Esophagus squamous epithelium (tissue), 5 donors: ENCODE measurements around the gene LRG1. TPM values are rescaled to one million over a fixed set of nuclear protein-coding genes. Genes with fewer than 3 reads are reported as not detected.

Experiments
- DNase-seq: peaks from one replicate; lab custom pipeline; 2025; lab: John Stamatoyannopoulos, UW
- H3K27ac ChIP-seq, 4 donors: fragments of 200-600 bp; sonication (generic); one replicate each; pipeline ENCODE4 v1.5.1; 2016 to 2019; ENCODE audit warnings: mild to moderate bottlenecking in 1 of 4
- H3K27me3 ChIP-seq, 4 donors: fragments of 200-600 bp; sonication (generic); 1 replicate in 3 of 4; 2 replicates in 1 of 4; pipeline versions ENCODE4 v1.5.1 to v1.6.0; 2017 to 2021; ENCODE audit warnings: antibody characterized with exemption in 1 of 4
- H3K36me3 ChIP-seq, 3 donors: fragments of 200-600 bp; sonication (generic); one replicate each; pipeline ENCODE4 v1.5.1; 2016 to 2019
- H3K4me1 ChIP-seq, 3 donors: fragments of 200-600 bp; sonication (generic); one replicate each; pipeline ENCODE4 v1.5.1; 2017 to 2019
- H3K4me3 ChIP-seq, 4 donors: fragments of 200-600 bp; sonication (generic); 1 replicate in 3 of 4; 2 replicates in 1 of 4; pipeline ENCODE4 v1.5.1; 2016 to 2019; ENCODE audit warnings: mild to moderate bottlenecking in 2 of 4, moderate library complexity in 1 of 4
- H3K9me3 ChIP-seq, 3 donors: fragments of 200-600 bp; sonication (generic); one replicate each; pipeline ENCODE4 v1.5.1; 2016 to 2019
- POLR2A ChIP-seq, 4 donors: fragments of 450-650 bp; IDR thresholded peaks; one replicate each; pipeline ENCODE4 v1.6.1; 2017; ENCODE audit warnings: antibody characterized with exemption in 4 of 4, mild to moderate bottlenecking in 4 of 4, moderate library complexity in 3 of 4
- WGBS, 2 donors: methylation state at CpG; one replicate each; pipeline ENCODE4 v1.1.5; 2018; 5-methylcytosine and 5-hydroxymethylcytosine counted together
- intact Hi-C: fragments of 100-400 bp; cut with DNase I; formaldehyde crosslinking; loops from one replicate; pipeline ENCODE4 v1.15.0; 2022
- total RNA-seq, 4 donors: library from RNA; depleted of rRNA; stranded (reverse); fragments of >200 nt; gene quantifications; one replicate each; pipeline ENCODE4 v1.1.0, GENCODE V29; 2016
- TF ChIP-seq, protein P1 (sequence below), 6 experiments: fragments of 450-650 bp in 4 of 6; fragments of 200-600 bp in 2 of 6; sonication (generic) in 2 of 6; IDR thresholded peaks; one replicate each; pipeline ENCODE4 v1.5.1; 2016 to 2019; ENCODE audit warnings: antibody characterized with exemption in 6 of 6, mild to moderate bottlenecking in 4 of 6, moderate library complexity in 4 of 6
- donor health status: DM: yes; HTN: yes; CAD: no.

Gene LRG1
- total RNA-seq, 4 donors from 2014 or later, result 3.8 to 53.0 (median 21.1) TPM

DNA sequence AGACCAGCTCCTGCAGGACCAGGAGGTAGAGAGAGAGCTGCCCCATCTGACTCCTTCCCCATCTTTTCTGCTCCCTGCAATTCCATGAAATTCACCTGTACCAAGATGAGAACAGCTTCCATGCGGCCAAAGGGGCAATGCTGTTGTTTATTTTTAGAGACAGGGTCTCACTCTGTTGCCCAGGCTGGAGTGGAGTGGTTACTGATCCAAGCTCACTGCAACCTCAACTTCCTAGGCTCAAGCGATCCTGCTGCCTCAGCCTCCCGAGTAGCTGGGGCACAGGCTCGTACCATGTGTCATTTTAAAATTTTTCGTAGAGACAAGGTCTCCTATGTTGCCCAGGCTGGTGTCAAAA is 18.0 kb downstream of the LRG1 start:
- Histone ChIP-seq H3K27ac (no peak overlapping the region), H3K27me3 (peaks cover 0 to 14% (median 0%) of the 10 kb centered on the region in 4 donors), H3K4me1 (peaks cover 18 to 23% (median 20%) of the 10 kb centered on the region in 3 donors), H3K4me3 (no peak overlapping the region), H3K36me3 (no peaks in the 10 kb centered on the region), H3K9me3 (no peaks in the 10 kb centered on the region)
- 79 to 85% methylated on average over 5 of the region's 5 CpGs for WGBS, 2 donors
- no peak for DNase-seq
- no peak for TF ChIP-seq POLR2A (IDR thresholded peaks at IDR 0.05)
- TF ChIP-seq, protein P1, sequence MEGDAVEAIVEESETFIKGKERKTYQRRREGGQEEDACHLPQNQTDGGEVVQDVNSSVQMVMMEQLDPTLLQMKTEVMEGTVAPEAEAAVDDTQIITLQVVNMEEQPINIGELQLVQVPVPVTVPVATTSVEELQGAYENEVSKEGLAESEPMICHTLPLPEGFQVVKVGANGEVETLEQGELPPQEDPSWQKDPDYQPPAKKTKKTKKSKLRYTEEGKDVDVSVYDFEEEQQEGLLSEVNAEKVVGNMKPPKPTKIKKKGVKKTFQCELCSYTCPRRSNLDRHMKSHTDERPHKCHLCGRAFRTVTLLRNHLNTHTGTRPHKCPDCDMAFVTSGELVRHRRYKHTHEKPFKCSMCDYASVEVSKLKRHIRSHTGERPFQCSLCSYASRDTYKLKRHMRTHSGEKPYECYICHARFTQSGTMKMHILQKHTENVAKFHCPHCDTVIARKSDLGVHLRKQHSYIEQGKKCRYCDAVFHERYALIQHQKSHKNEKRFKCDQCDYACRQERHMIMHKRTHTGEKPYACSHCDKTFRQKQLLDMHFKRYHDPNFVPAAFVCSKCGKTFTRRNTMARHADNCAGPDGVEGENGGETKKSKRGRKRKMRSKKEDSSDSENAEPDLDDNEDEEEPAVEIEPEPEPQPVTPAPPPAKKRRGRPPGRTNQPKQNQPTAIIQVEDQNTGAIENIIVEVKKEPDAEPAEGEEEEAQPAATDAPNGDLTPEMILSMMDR (IDR thresholded peaks at IDR 0.05), result no peak
- intact Hi-C loops, result no loop called here

DNA sequence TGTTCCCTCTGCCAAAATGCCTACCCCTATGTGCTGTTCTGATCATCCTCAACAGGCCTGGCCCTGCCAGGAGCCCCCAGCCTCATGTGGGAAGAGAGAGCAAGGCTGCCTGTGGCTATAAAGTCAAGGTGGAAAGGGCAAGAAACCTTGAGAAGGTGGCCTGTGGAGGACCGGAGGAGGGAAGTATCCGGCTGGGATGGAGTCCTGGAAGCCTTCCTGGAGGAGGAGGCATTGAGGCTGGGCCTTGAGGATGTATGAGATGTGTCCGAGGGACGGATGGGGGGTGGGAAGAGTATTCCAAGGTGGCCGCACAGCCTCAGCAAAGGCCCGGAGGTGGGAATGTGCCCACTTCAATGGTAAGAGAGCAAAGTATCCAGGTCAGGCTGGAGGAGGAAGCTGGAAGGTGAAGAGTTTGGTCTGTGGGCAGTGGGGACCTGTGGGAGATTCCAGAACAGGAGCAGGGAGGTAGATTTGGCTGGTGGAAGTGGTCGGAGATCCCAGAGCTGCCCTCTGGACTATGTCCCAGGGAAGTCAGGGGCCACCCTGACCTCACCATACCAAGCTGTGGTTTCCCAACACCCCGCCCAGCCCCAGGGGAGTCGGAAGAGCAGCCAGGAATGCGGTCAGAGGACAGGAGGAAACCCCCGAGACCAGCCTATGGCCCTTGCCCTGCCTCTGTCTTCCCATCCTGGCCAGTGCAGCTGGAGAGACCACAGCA is 18.5 kb downstream of the LRG1 start:
- Histone ChIP-seq H3K27ac (no peak overlapping the region), H3K27me3 (peaks cover 0 to 17% (median 0%) of the 10 kb centered on the region in 4 donors), H3K4me3 (no peak overlapping the region), H3K9me3 (no peaks in the 10 kb centered on the region), H3K36me3 (no peaks in the 10 kb centered on the region), H3K4me1 (peaks cover 18 to 26% (median 20%) of the 10 kb centered on the region in 3 donors)
- DNase-seq, result no peak
- WGBS, 2 donors, result 69 to 78% methylated on average over 7 to 11 of the region's 11 CpGs
- intact Hi-C loops, result no loop called here
- TF ChIP-seq, protein P1 (IDR thresholded peaks at IDR 0.05), result no peak
- TF ChIP-seq POLR2A (IDR thresholded peaks at IDR 0.05), result no peak

DNA sequence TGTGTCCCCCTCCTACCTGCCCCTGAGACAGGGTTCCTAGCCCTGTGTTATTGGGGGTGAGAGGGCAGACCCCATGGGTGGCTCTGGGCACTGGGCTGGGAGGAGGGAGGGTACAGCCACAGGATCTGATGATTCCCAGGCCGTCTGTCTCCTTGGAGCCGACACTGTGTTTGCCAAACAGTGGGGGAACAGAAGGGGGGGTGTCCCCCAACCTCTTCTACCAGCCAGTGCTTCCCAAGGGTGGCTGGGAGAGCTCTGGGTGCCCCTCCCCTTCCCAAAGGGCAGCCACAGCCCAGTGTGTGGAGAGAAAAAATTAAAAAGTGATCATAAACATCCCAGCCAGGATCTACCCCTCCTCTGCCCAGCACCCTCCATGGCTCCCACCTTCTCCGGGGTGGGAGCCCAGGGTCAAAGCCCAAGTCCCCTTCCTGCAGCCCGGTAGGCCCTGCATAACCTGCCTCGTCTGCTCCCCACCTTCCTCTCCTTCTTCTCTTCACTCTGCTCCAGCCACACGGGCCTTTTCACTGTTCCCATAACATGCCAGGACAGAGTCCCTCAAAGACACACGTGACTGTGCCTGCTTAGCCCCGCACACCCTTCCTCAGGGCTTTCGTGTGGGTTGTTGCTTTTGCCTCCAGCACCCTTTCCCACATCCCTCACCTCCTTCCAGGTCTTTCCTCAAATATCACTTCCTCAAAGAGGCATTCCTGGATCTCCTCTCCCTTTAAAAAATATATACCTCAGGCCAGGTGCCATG is 20.1 kb downstream of the LRG1 start:
- TF ChIP-seq POLR2A (IDR thresholded peaks at IDR 0.05), result peak in 1 of 4 donors; percentile 13
- TF ChIP-seq, protein P1 (IDR thresholded peaks at IDR 0.05), result no peak
- no peaks in the 10 kb centered on the region for H3K36me3 ChIP-seq
- peak overlapping the region; percentile 72 to 87 (median 77) for H3K27ac ChIP-seq
- intact Hi-C loops, result no loop called here
- H3K9me3 ChIP-seq, result no peaks in the 10 kb centered on the region
- peaks cover 18 to 26% (median 20%) of the 10 kb centered on the region in 3 donors for H3K4me1 ChIP-seq
- H3K4me3 ChIP-seq, result no peak overlapping the region
- DNase-seq, result no peak
- peaks cover 0 to 17% (median 0%) of the 10 kb centered on the region in 4 donors for H3K27me3 ChIP-seq
- 11 to 19% methylated on average over 9 of the region's 9 CpGs for WGBS, 2 donors

DNA sequence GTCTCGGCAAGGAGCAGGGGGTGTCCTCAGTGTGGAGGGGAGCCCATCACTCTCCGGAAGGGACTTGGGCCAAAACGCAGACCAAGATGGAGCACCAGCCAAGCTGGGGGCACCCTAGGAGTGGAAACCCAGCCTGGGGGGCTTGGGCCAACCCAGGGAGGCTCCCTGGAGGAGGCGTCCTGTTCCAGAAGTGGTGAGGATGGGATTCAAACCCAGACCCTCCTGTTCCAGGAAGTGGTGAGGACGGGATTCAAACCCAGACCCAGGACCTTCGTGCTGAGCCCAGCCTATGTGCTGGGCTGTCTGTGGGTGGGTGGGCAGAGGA is 20.7 kb downstream of the LRG1 start:
- Histone ChIP-seq H3K36me3 (no peaks in the 10 kb centered on the region), H3K4me1 (peaks cover 18 to 26% (median 20%) of the 10 kb centered on the region in 3 donors), H3K4me3 (no peak overlapping the region), H3K9me3 (no peaks in the 10 kb centered on the region), H3K27me3 (peaks cover 0 to 17% (median 0%) of the 10 kb centered on the region in 4 donors), H3K27ac (peak overlapping the region; percentile 72 to 87 (median 77))
- intact Hi-C loops, result no loop called here
- no peak for DNase-seq
- WGBS, 2 donors, result 95% methylated on average over 4 of the region's 6 CpGs; no CpG with 5 or more reads in 1 of the 2 donors
- TF ChIP-seq POLR2A (IDR thresholded peaks at IDR 0.05), result no peak
- TF ChIP-seq, protein P1 (IDR thresholded peaks at IDR 0.05), result no peak
